Muscle layer of duodenum (tissue), 2 donors: ENCODE measurements around the gene CEP41.

ENCODE experiments used
- H3K27ac ChIP-seq: one replicate; pipeline ENCODE4 v1.7.0; 2013; ENCODE audit warnings: mild to moderate bottlenecking, low read length
- H3K27me3 ChIP-seq: one replicate; pipeline ENCODE4 v1.7.0; 2013; ENCODE audit warnings: low read depth, mild to moderate bottlenecking, control low read depth, low read length
- H3K36me3 ChIP-seq, 2 donors: one replicate each; pipeline ENCODE4 v1.7.0; 2013; ENCODE audit warnings: low read length in 2 of 2, control low read depth in 1 of 2, mild to moderate bottlenecking in 1 of 2; ENCODE audit not compliant: insufficient read depth in 2 of 2, control insufficient read depth in 1 of 2
- H3K4me1 ChIP-seq, 2 donors: one replicate each; pipeline ENCODE4 v1.7.0; 2013; ENCODE audit warnings: low read length in 2 of 2, mild to moderate bottlenecking in 2 of 2, control low read depth in 1 of 2, moderate library complexity in 1 of 2; ENCODE audit not compliant: insufficient read depth in 2 of 2, control insufficient read depth in 1 of 2
- H3K4me3 ChIP-seq, 2 donors: one replicate each; pipeline ENCODE4 v1.7.0; 2013; ENCODE audit warnings: low read length in 2 of 2, low read depth in 1 of 2, mild to moderate bottlenecking in 1 of 2
- H3K9me3 ChIP-seq, 2 donors: one replicate each; pipeline ENCODE4 v1.7.0; 2013; ENCODE audit warnings: low read length in 2 of 2, control low read depth in 1 of 2, mild to moderate bottlenecking in 1 of 2; ENCODE audit not compliant: control insufficient read depth in 1 of 2
- donor health status: healthy.

Gene CEP41

DNA sequence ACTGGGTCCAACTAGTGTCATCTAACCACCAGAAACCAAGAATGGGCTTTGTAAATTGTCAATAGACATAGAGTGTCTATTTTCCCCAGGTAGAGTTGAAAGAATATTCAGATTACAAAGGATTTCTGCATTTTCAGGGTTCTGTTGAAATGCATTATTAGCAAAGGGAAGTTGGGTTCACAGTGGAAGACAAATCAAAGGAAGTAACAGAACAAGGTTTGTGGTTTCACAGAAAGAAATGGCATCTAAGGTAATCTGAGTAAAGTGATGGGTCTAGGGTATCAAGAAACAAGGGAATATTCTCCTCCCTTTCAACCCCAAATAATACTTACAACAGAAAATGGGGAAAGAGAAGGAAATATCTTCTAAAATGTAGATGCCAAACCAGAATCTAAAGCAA lies 25.8 kb downstream of the CEP41 start:
- no peaks in the 10 kb centered on the region for H3K9me3 ChIP-seq

DNA sequence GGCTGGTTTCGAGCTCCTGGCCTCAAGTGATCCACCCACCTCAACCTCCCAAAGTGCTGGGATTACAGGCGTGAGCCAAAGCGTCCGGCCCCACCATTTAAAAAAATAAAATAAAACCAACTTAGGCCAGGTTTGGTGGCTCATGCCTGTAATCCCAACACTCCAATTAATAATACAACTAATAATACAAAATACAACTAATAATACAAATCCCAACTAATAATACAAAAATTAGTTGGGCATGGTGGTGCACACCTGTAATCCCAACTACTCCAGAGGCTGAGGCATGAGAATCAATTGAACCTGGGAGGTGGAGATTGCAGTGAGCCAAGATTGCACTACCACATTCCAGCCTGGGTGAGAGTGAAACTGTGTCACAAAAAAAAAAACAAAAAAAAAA lies 27.6 kb downstream of the CEP41 start:
- H3K36me3 ChIP-seq = no peaks in the 10 kb centered on the region
- H3K4me3 ChIP-seq = no peak overlapping the region
- H3K27me3 ChIP-seq = no peaks in the 10 kb centered on the region
- no peak overlapping the region for H3K27ac ChIP-seq
- H3K4me1 ChIP-seq = no peaks in the 10 kb centered on the region
- H3K9me3 ChIP-seq = no peaks in the 10 kb centered on the region

More for the DNA sequence above, 25.8 kb downstream of the CEP41 start:
- no peaks in the 10 kb centered on the region for H3K36me3 ChIP-seq
- no peak overlapping the region for H3K4me3 ChIP-seq
- no peaks in the 10 kb centered on the region for H3K27me3 ChIP-seq
- H3K4me1 ChIP-seq = no peaks in the 10 kb centered on the region
- H3K27ac ChIP-seq = no peak overlapping the region

DNA sequence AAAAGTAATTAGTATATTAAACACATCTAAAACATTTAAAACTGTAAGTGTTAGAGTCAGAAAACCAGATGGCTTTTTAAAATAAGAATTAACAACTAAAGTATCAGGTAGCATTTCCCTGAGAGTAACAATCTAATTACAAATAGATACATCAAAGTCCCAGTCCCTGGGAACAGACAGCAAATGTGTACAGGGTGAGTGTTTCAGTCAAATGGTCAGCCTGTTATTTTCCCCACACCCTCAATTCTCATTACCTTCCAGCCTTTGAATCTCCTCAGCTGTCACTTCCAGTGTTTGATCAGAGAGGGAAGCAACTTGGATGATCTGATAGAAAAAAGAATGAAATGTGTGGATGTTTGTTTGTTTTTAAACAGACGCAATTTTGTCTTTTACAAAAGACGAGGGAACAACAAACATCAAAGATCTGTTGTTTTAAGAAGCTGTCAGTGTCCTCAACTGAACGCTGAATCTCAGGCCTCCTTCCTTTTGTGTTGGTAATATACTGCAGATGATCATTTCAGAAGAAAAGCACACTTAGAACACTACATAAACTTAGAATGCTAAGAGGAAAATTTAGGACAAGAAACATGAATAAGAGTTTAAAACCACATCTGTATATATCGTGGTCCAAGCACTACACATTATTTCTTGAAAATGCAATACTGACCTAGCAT lies 29.8 kb downstream of the CEP41 start:
- H3K9me3 ChIP-seq = no peaks in the 10 kb centered on the region
- H3K4me1 ChIP-seq = no peaks in the 10 kb centered on the region
- no peaks in the 10 kb centered on the region for H3K27me3 ChIP-seq
- no peak overlapping the region for H3K4me3 ChIP-seq
- H3K27ac ChIP-seq = no peak overlapping the region
- no peaks in the 10 kb centered on the region for H3K36me3 ChIP-seq

- no peaks in the 10 kb centered on the region for H3K27me3 ChIP-seq
- H3K36me3 ChIP-seq = no peaks in the 10 kb centered on the region
- H3K4me1 ChIP-seq = no peaks in the 10 kb centered on the region
- no peak overlapping the region for H3K4me3 ChIP-seq
- no peak overlapping the region for H3K27ac ChIP-seq
- no peaks in the 10 kb centered on the region for H3K9me3 ChIP-seq
These were observed 31.1 kb downstream of the CEP41 start for GRCh38 chr7:130409712-130410072.

DNA sequence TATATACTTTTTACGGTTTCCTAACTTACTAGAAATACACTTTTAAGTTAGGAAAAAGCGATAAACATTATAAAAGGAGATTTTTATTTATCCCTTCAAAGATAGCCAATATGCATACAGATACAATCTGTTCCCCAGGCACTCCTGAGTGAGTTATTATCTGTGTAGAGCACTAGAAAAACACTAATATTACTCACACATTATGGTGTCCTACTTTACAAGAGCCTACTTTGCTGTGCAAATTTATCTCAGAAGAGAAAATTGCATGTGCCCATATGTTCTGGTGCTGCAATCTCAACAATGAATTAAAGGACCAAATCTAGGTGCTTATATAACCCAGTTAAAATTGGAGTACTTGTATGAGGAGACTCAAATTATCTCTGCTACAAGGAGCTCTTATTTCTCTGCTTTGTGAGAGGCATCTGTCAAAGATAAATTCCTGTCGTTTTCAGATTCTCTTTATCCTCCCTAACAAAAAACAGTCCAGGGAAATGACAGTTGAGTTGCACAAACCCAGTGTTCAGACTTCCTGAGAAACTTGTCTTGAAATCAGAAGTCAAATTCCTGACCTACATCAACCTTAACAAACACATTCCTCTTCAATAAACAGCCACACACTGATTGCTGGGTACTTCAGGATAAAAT lies 31.6 kb downstream of the CEP41 start:
- Histone ChIP-seq H3K27ac (no peak overlapping the region), H3K9me3 (no peaks in the 10 kb centered on the region)

DNA sequence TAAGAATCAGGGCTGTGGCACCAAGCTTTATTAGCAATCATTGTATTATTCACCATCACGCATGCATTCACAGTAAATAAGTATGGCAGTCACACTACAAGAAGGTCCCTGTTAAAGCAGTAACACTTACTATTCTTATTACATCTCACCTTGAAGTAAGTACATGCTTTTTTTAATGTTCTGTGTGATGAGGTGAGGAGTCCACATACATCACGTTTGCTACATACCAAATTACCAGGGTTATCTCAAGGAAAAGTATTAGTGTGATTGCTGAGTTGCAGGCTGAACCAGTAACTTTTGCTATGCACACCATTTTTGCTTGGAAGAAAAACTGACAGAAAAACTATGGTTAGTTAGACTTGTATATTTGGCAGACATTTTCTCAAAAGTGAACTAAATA lies 35.8 kb downstream of the CEP41 start:
- Histone ChIP-seq H3K27me3 (no peaks in the 10 kb centered on the region), H3K4me3 (no peak overlapping the region), H3K36me3 (peaks cover 9 to 15% of the 10 kb centered on the region in 2 donors), H3K27ac (no peak overlapping the region), H3K4me1 (no peaks in the 10 kb centered on the region), H3K9me3 (no peaks in the 10 kb centered on the region)

More for the DNA sequence above, 31.6 kb downstream of the CEP41 start:
- H3K27me3 ChIP-seq = no peaks in the 10 kb centered on the region
- no peak overlapping the region for H3K4me3 ChIP-seq
- H3K4me1 ChIP-seq = no peaks in the 10 kb centered on the region
- no peaks in the 10 kb centered on the region for H3K36me3 ChIP-seq

DNA sequence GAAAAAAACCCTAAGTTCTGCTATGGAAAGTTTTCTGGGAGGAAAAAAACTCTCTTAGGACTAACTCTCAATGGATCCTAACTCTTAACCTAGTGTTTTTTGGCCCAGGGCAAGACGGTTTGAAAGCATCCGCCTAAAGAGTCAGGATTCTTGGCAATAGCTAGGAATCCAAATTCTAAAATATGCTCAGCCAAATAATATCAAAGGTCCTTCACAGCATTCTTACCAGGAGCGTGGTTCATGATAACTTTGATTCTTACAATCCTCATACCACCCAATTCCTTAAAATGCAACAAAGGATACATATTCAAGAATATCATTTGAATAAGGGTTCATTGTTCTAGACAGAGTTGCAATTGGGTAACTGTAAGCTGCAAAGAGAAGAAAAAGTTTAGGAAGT lies 39.2 kb downstream of the CEP41 start:
- no peaks in the 10 kb centered on the region for H3K27me3 ChIP-seq
- no peak overlapping the region for H3K27ac ChIP-seq
- no peaks in the 10 kb centered on the region for H3K9me3 ChIP-seq
- no peaks in the 10 kb centered on the region for H3K4me1 ChIP-seq
- H3K4me3 ChIP-seq = no peak overlapping the region
- peaks cover 9 to 15% of the 10 kb centered on the region in 2 donors for H3K36me3 ChIP-seq

- H3K36me3 ChIP-seq = peaks cover 9 to 15% of the 10 kb centered on the region in 2 donors
These were observed 39.7 kb downstream of the CEP41 start for GRCh38 chr7:130401101-130401500.

GRCh38 chr7:130400120-130400572 lies 40.7 kb downstream of the CEP41 start:
- Histone ChIP-seq H3K9me3 (no peaks in the 10 kb centered on the region), H3K27ac (no peak overlapping the region), H3K27me3 (no peaks in the 10 kb centered on the region), H3K4me1 (no peaks in the 10 kb centered on the region), H3K4me3 (no peak overlapping the region), H3K36me3 (peaks cover 9 to 15% of the 10 kb centered on the region in 2 donors)

More at GRCh38 chr7:130401101-130401500, 39.7 kb downstream of the CEP41 start:
- no peaks in the 10 kb centered on the region for H3K4me1 ChIP-seq
- no peak overlapping the region for H3K27ac ChIP-seq
- H3K27me3 ChIP-seq = no peaks in the 10 kb centered on the region
- H3K4me3 ChIP-seq = no peak overlapping the region
- H3K9me3 ChIP-seq = no peaks in the 10 kb centered on the region

DNA sequence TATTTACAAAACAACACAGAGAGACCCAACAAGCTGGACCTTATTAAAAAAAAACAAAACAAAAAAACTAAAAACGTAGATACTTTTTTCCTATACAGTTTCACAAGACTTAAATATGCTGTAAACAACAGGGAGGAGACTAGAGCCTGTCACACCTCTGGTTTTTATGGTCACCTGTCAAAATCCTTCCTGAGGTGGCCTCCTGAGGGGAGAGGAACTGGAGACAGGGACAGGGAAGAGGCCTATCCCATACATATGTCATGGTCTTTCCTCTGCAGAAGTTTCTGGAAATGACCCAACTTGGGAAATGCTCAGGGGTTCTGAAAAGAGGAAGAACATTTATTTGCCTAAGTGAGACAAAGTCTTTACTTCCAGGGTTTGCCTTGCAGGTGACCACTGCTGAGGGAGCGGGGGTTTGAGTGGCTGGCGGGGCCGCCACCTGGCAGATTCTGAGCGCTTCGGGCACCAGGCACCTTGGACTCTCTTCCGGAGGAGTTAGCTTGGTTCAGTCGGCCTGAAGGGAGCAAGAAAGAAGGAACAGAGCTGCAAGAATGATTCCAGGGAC lies 42.2 kb downstream of the CEP41 start:
- Histone ChIP-seq H3K4me3 (no peak overlapping the region), H3K4me1 (peaks cover 0 to 3% of the 10 kb centered on the region in 2 donors), H3K27ac (no peak overlapping the region), H3K27me3 (no peaks in the 10 kb centered on the region), H3K9me3 (no peaks in the 10 kb centered on the region), H3K36me3 (peaks cover 9 to 15% of the 10 kb centered on the region in 2 donors)

- Histone ChIP-seq H3K4me3 (no peak overlapping the region), H3K36me3 (peaks cover 9 to 10% of the 10 kb centered on the region in 2 donors), H3K27me3 (no peaks in the 10 kb centered on the region), H3K4me1 (peaks cover 0 to 5% of the 10 kb centered on the region in 2 donors), H3K9me3 (no peaks in the 10 kb centered on the region), H3K27ac (no peak overlapping the region)
These were observed 43.1 kb downstream of the CEP41 start for GRCh38 chr7:130397758-130398073.
